Mesenchymal stem cell (in vitro differentiated cells and primary cell): ENCODE data around the gene C4orf51.
A peak's percentile ranks its signal among the peaks of the same experiment; 100 is the strongest.

ENCODE experiments used
- DNase-seq: peaks from one replicate; pipeline ENCODE4 v3.0.0-alpha.2; 2013
- H2AFZ ChIP-seq: one replicate; pipeline ENCODE4 v1.6.1; 2013; ENCODE audit warnings: low read depth, mild to moderate bottlenecking, control low read depth, inconsistent platforms, low read length, moderate library complexity
- H2AK5ac ChIP-seq: 2 replicates; pipeline ENCODE4 v1.6.1; 2013; ENCODE audit warnings: low read length, moderate library complexity, mild to moderate bottlenecking, inconsistent platforms; ENCODE audit not compliant: severe bottlenecking
- H2BK120ac ChIP-seq: one replicate; pipeline ENCODE4 v1.6.1; 2013; ENCODE audit warnings: low read depth, mild to moderate bottlenecking, inconsistent platforms, low read length, moderate library complexity
- H2BK12ac ChIP-seq, 2 experiments: one replicate each; pipeline ENCODE4 v1.6.1; 2013; ENCODE audit warnings: inconsistent platforms in 2 of 2, low read length in 2 of 2, mild to moderate bottlenecking in 2 of 2, moderate library complexity in 2 of 2, control low read depth in 1 of 2
- H2BK15ac ChIP-seq: one replicate; pipeline ENCODE4 v1.6.1; 2013; ENCODE audit warnings: mild to moderate bottlenecking, low read depth, inconsistent platforms; ENCODE audit not compliant: poor library complexity, severe bottlenecking
- H2BK5ac ChIP-seq: 2 replicates; pipeline ENCODE4 v1.6.1; 2013; ENCODE audit warnings: low read depth, mild to moderate bottlenecking, low read length, control low read depth, inconsistent platforms; ENCODE audit not compliant: poor library complexity, severe bottlenecking
- H3K14ac ChIP-seq, 2 experiments: one replicate each; pipeline ENCODE4 v1.6.1; 2013; ENCODE audit warnings: inconsistent platforms in 2 of 2, low read length in 2 of 2, control low read depth in 1 of 2, mild to moderate bottlenecking in 1 of 2, moderate library complexity in 1 of 2
- H3K18ac ChIP-seq, 2 experiments: one replicate each; pipeline ENCODE4 v1.6.1; 2013; ENCODE audit warnings: inconsistent platforms in 2 of 2, low read length in 2 of 2, control low read depth in 1 of 2, low read depth in 1 of 2, mild to moderate bottlenecking in 1 of 2
- H3K23ac ChIP-seq, 2 experiments: one replicate each; pipeline ENCODE4 v1.6.1; 2013; ENCODE audit warnings: inconsistent platforms in 2 of 2, low read length in 2 of 2, mild to moderate bottlenecking in 2 of 2, moderate library complexity in 2 of 2, control low read depth in 1 of 2
- H3K27ac ChIP-seq: 2 replicates; pipeline ENCODE4 v1.5.1; 2013; ENCODE audit warnings: mild to moderate bottlenecking, moderate library complexity, low read length, control low read depth, inconsistent platforms; ENCODE audit not compliant: poor library complexity, severe bottlenecking
- H3K27me3 ChIP-seq, 2 experiments: 2 replicates each; pipeline versions ENCODE4 v1.6.1 to v1.7.0; 2013; ENCODE audit warnings: low read length in 2 of 2, mild to moderate bottlenecking in 2 of 2, moderate library complexity in 2 of 2, control low read depth in 1 of 2, inconsistent platforms in 1 of 2; ENCODE audit not compliant: control insufficient read depth in 1 of 2, insufficient read depth in 1 of 2
- H3K36me3 ChIP-seq, 2 experiments: 2 replicates each; pipeline versions ENCODE4 v1.6.1 to v1.7.0; 2013; ENCODE audit warnings: low read length in 2 of 2, control low read depth in 1 of 2, inconsistent platforms in 1 of 2, low read depth in 1 of 2, mild to moderate bottlenecking in 1 of 2; ENCODE audit not compliant: insufficient read depth in 2 of 2, control insufficient read depth in 1 of 2
- H3K4ac ChIP-seq, 2 experiments: one replicate each; pipeline ENCODE4 v1.6.1; 2013; ENCODE audit warnings: inconsistent platforms in 2 of 2, low read length in 2 of 2, mild to moderate bottlenecking in 2 of 2, moderate library complexity in 2 of 2, control low read depth in 1 of 2, low read depth in 1 of 2
- H3K4me1 ChIP-seq: 2 replicates; pipeline ENCODE4 v1.6.1; 2013; ENCODE audit warnings: low read depth, low read length, control low read depth; ENCODE audit not compliant: control insufficient read depth, insufficient read depth
- H3K4me2 ChIP-seq: 2 replicates; pipeline ENCODE4 v1.6.1; 2013; ENCODE audit warnings: low read length, mild to moderate bottlenecking, inconsistent platforms; ENCODE audit not compliant: poor library complexity, severe bottlenecking
- H3K4me3 ChIP-seq, 2 experiments: 2 replicates each; pipeline versions ENCODE4 v1.5.1 to v1.7.0; 2013; ENCODE audit warnings: low read length in 2 of 2, mild to moderate bottlenecking in 2 of 2, control low read depth in 1 of 2, low read depth in 1 of 2; ENCODE audit not compliant: insufficient read depth in 1 of 2
- H3K79me1 ChIP-seq: replicated peaks from 2 replicates; pipeline ENCODE4 v1.6.1; 2013; ENCODE audit warnings: mild to moderate bottlenecking, control low read depth, low read length, inconsistent platforms; ENCODE audit not compliant: poor library complexity, severe bottlenecking
- H3K9ac ChIP-seq: 2 replicates; pipeline ENCODE4 v1.7.0; 2013; ENCODE audit warnings: mild to moderate bottlenecking, low read length, moderate library complexity
- H3K9me3 ChIP-seq: 2 replicates; pipeline ENCODE4 v1.7.0; 2013; ENCODE audit warnings: mild to moderate bottlenecking, low read length; ENCODE audit not compliant: control insufficient read depth
- H4K8ac ChIP-seq: one replicate; pipeline ENCODE4 v1.6.1; 2013; ENCODE audit warnings: inconsistent platforms, mild to moderate bottlenecking, low read length, moderate library complexity
- H4K91ac ChIP-seq: one replicate; pipeline ENCODE4 v1.6.1; 2013; ENCODE audit warnings: mild to moderate bottlenecking, low read length, inconsistent platforms
- WGBS: methylation state at CpG from one replicate; pipeline ENCODE4 v1.1.7; 2013; ENCODE audit warnings: mixed read lengths; 5-methylcytosine and 5-hydroxymethylcytosine counted together

C4orf51 gene

DNA sequence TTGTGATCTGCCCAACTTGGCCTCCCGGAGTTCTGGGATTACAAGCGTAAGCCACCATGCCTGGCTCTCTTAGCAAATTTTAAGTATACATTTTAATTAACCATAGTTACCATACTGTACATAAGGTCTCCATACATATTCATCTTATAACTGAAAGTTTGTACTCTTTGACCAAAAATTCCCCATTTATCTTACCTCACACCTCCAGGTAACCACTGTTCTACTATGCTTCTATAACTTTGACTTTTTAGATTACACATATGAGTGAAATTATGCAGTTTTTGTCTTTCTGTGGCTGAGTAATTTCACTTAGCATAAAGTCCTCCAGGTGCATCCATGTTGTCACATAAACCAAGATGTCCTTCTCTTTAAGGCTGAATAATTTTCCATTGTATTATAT, 17.4 kb downstream of the C4orf51 start:
- WGBS, result 100% methylated on average over 2 of the region's 2 CpGs
- Histone ChIP-seq H3K27ac (no peak overlapping the region), H3K14ac (no peak overlapping the region), H4K91ac (no peak overlapping the region), H2BK5ac (no peak overlapping the region), H3K18ac (no peak overlapping the region), H3K79me1 (no peaks in the 10 kb centered on the region), H4K8ac (no peak overlapping the region), H3K9me3 (no peaks in the 10 kb centered on the region), H2AK5ac (no peak overlapping the region), H3K4me2 (no peak overlapping the region), H2BK15ac (no peak overlapping the region), H3K36me3 (no peaks in the 10 kb centered on the region), H3K23ac (no peak overlapping the region), H2AFZ (no peak overlapping the region), H3K4me1 (no peaks in the 10 kb centered on the region), H2BK120ac (no peak overlapping the region), H3K27me3 (no peaks in the 10 kb centered on the region), H3K9ac (no peak overlapping the region), H3K4ac (no peak overlapping the region), H3K4me3 (no peak overlapping the region), H2BK12ac (no peak overlapping the region)
- DNase-seq, result no peak

DNA sequence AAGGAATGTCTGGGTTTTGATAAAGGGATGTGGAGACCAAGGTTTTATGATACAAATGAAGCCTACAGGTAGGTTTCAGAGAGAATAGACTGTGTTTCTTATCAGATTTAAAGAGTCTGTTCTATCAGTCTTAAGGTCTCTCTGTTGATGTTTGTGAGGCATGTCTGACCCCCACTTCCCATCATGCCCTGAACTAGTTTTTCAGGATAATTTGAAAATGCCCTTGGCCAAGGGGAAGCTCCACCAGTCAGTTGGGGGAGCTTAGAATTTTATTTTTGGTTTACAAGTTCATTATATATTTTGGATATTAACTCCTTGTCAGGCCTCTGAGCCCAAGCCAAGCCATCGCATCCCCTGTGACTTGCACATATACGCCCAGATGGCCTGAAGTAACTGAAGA, 18.6 kb downstream of the C4orf51 start:
- H3K4me2 ChIP-seq, result no peak overlapping the region
- no peaks in the 10 kb centered on the region for H3K9me3 ChIP-seq
- no peak overlapping the region for H4K8ac ChIP-seq
- no peaks in the 10 kb centered on the region for H3K79me1 ChIP-seq
- no peaks in the 10 kb centered on the region for H3K4me1 ChIP-seq
- H3K23ac ChIP-seq, result no peak overlapping the region
- H3K9ac ChIP-seq, result no peak overlapping the region
- no peak overlapping the region for H3K18ac ChIP-seq
- no peak overlapping the region for H3K27ac ChIP-seq
- H3K4me3 ChIP-seq, result no peak overlapping the region
- no peak overlapping the region for H3K4ac ChIP-seq
- H2BK5ac ChIP-seq, result no peak overlapping the region
- no peak overlapping the region for H2BK12ac ChIP-seq
- H3K14ac ChIP-seq, result no peak overlapping the region
- H2AFZ ChIP-seq, result no peak overlapping the region
- H3K36me3 ChIP-seq, result no peaks in the 10 kb centered on the region
- 95% methylated on average over 2 of the region's 2 CpGs for WGBS
- DNase-seq, result no peak
- no peaks in the 10 kb centered on the region for H3K27me3 ChIP-seq
- H4K91ac ChIP-seq, result no peak overlapping the region
- H2BK120ac ChIP-seq, result no peak overlapping the region
- no peak overlapping the region for H2BK15ac ChIP-seq
- H2AK5ac ChIP-seq, result no peak overlapping the region

DNA sequence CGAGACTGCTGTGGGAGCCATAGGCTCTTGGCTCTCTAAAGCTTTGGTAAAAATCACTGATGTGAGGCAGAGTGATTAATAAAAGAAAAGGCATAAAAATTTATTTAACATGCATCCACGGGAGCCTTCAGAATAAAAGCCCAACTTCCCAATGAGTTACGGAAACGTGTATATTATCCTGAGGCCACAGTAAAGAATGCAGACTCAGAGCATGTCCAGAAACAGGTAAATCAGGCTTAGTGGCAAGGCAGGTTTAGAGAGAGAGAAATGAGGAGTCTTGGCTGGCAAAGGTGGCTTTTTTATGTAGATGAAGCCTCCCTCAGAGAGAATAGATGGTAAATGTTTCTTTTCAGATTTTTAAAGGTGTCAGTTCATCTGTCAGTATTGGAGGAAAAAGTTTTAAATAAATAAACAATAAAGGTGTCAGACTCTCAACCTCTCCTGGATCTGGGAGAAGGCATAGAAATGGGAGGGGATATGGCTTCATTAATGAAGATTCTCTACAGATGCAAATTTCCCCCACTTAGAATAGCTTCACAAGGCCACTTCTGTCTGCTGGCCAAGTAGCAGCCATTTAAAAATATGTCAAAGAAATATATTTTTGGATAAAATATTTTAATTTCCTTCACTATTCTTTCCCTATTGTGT, 24.0 kb downstream of the C4orf51 start:
- H2AK5ac ChIP-seq, result no peak overlapping the region
- no peaks in the 10 kb centered on the region for H3K9me3 ChIP-seq
- no peak overlapping the region for H3K18ac ChIP-seq
- 64% methylated on average over 4 of the region's 4 CpGs for WGBS
- H3K27ac ChIP-seq, result no peak overlapping the region
- no peak overlapping the region for H3K4ac ChIP-seq
- no peak overlapping the region for H2AFZ ChIP-seq
- no peak overlapping the region for H2BK15ac ChIP-seq
- no peaks in the 10 kb centered on the region for H3K4me1 ChIP-seq
- H3K79me1 ChIP-seq, result no peaks in the 10 kb centered on the region
- H3K9ac ChIP-seq, result no peak overlapping the region
- H3K23ac ChIP-seq, result no peak overlapping the region
- no peak overlapping the region for H2BK5ac ChIP-seq
- no peak overlapping the region for H3K14ac ChIP-seq
- no peak for DNase-seq
- no peak overlapping the region for H2BK12ac ChIP-seq
- H2BK120ac ChIP-seq, result no peak overlapping the region
- H3K4me2 ChIP-seq, result no peak overlapping the region
- H3K27me3 ChIP-seq, result no peaks in the 10 kb centered on the region
- no peak overlapping the region for H4K91ac ChIP-seq
- H4K8ac ChIP-seq, result no peak overlapping the region
- no peak overlapping the region for H3K4me3 ChIP-seq
- H3K36me3 ChIP-seq, result no peaks in the 10 kb centered on the region

GRCh38 chr4:145709336-145709735, 29.4 kb downstream of the C4orf51 start:
- no peak overlapping the region for H2BK5ac ChIP-seq
- no peak overlapping the region for H3K14ac ChIP-seq
- no peak overlapping the region for H3K27ac ChIP-seq
- no peak overlapping the region for H3K4me2 ChIP-seq
- no peak overlapping the region for H2AFZ ChIP-seq
- no peak overlapping the region for H2BK15ac ChIP-seq
- no peak overlapping the region for H3K9ac ChIP-seq
- H3K4ac ChIP-seq, result no peak overlapping the region
- no peak overlapping the region for H4K91ac ChIP-seq
- H2BK120ac ChIP-seq, result no peak overlapping the region
- H3K18ac ChIP-seq, result no peak overlapping the region
- peak overlapping the region; percentile 7 for H2AK5ac ChIP-seq
- H3K27me3 ChIP-seq, result no peaks in the 10 kb centered on the region
- H4K8ac ChIP-seq, result no peak overlapping the region
- no peaks in the 10 kb centered on the region for H3K79me1 ChIP-seq
- no peaks in the 10 kb centered on the region for H3K36me3 ChIP-seq
- H3K23ac ChIP-seq, result no peak overlapping the region
- peaks cover 9% of the 10 kb centered on the region for H3K9me3 ChIP-seq
- WGBS, result 91% methylated on average over 1 of the region's 1 CpG
- H2BK12ac ChIP-seq, result no peak overlapping the region
- peaks cover 3% of the 10 kb centered on the region for H3K4me1 ChIP-seq
- no peak overlapping the region for H3K4me3 ChIP-seq
- no peak for DNase-seq
